ENCODE data around the gene NUDCD3.
A peak's percentile ranks its signal among the peaks of the same experiment; 100 is the strongest.

Gene NUDCD3

GRCh38 chr7:44477938-44478337, 12.5 kb downstream of the NUDCD3 start:
- no peak for DNase-seq (ENCODE audit: low spot score)

- DNase-seq (ENCODE audit: low spot score), result peak; percentile 83
Measured at GRCh38 chr7:44477063-44477830, 13.2 kb downstream of the NUDCD3 start.

- DNase-seq (ENCODE audit: low spot score), result no peak
Measured at GRCh38 chr7:44476313-44476712, 14.1 kb downstream of the NUDCD3 start.

- DNase-seq (ENCODE audit: low spot score), result peak; percentile 63
Measured at GRCh38 chr7:44473295-44473694, 17.2 kb downstream of the NUDCD3 start.

- DNase-seq (ENCODE audit: low spot score), result no peak
Measured at GRCh38 chr7:44472843-44473242, 17.6 kb downstream of the NUDCD3 start.

GRCh38 chr7:44471850-44472249, 18.6 kb downstream of the NUDCD3 start:
- DNase-seq (ENCODE audit: low spot score), result no peak

- no peak for DNase-seq (ENCODE audit: low spot score)
Measured at GRCh38 chr7:44471436-44471835, 19.0 kb downstream of the NUDCD3 start.

GRCh38 chr7:44470628-44471245, 19.7 kb downstream of the NUDCD3 start:
- DNase-seq (ENCODE audit: low spot score), result no peak

GRCh38 chr7:44470135-44470479, 20.4 kb downstream of the NUDCD3 start:
- no peak for DNase-seq (ENCODE audit: low spot score)

GRCh38 chr7:44469461-44470134, 20.9 kb downstream of the NUDCD3 start:
- DNase-seq (ENCODE audit: low spot score), result no peak

- DNase-seq (ENCODE audit: low spot score), result no peak
Measured at GRCh38 chr7:44467217-44467548, 23.3 kb downstream of the NUDCD3 start.

- DNase-seq (ENCODE audit: low spot score), result peak; percentile 45
Measured at GRCh38 chr7:44466300-44467216, 23.9 kb downstream of the NUDCD3 start.

GRCh38 chr7:44465490-44465889, 25.0 kb downstream of the NUDCD3 start:
- DNase-seq (ENCODE audit: low spot score), result no peak

- no peak for DNase-seq (ENCODE audit: low spot score)
Measured at GRCh38 chr7:44463169-44463808, 27.2 kb downstream of the NUDCD3 start.

- peak; percentile 96 for DNase-seq (ENCODE audit: low spot score)
Measured at GRCh38 chr7:44461387-44461786, 29.1 kb downstream of the NUDCD3 start.

- no peak for DNase-seq (ENCODE audit: low spot score)
Measured at GRCh38 chr7:44460325-44460724, 30.1 kb downstream of the NUDCD3 start.

GRCh38 chr7:44455155-44455554, 35.3 kb downstream of the NUDCD3 start:
- no peak for DNase-seq (ENCODE audit: low spot score)

GRCh38 chr7:44454348-44454747, 36.1 kb downstream of the NUDCD3 start:
- DNase-seq (ENCODE audit: low spot score), result no peak

- no peak for DNase-seq (ENCODE audit: low spot score)
Measured at GRCh38 chr7:44451123-44451522, 39.3 kb downstream of the NUDCD3 start.

GRCh38 chr7:44449584-44449928, 40.9 kb downstream of the NUDCD3 start:
- no peak for DNase-seq (ENCODE audit: low spot score)

GRCh38 chr7:44448922-44449583, 41.4 kb downstream of the NUDCD3 start:
- DNase-seq (ENCODE audit: low spot score), result no peak

Data from kidney capillary endothelial cell (primary cell).